CD4-positive, alpha-beta T cell (primary cell): Measurements from ENCODE around the gene PRDM16. TPM values are rescaled to one million over a fixed set of nuclear protein-coding genes. Genes with fewer than 3 reads are reported as not detected.
A peak's percentile ranks its signal among the peaks of the same experiment; 100 is the strongest.

Experiments used
- ATAC-seq: fragments of 200-7000 bp; cut with Tn5 transposase; one replicate; pipeline ENCODE4 v1.10.0; 2022; ENCODE audit warnings: mild to moderate bottlenecking; ENCODE audit not compliant: poor library complexity
- CTCF ChIA-PET: fragments of 350-600 bp; sonication (Branson Sonifier 250); formaldehyde crosslinking; loops from one replicate; lab custom pipeline; 2021; ENCODE audit warnings: antibody characterized with exemption, inconsistent platforms; lab: Charles Lee
- POLR2A ChIA-PET: fragments of 350-600 bp; sonication (Branson Sonifier 250); formaldehyde crosslinking; loops from one replicate; lab custom pipeline; 2021; ENCODE audit warnings: antibody characterized with exemption, inconsistent platforms; lab: Charles Lee
- DNase-seq, 14 experiments: peaks; one replicate each; pipeline ENCODE4 v3.0.0-alpha.2; 2013 to 2020; ENCODE audit warnings: mixed read lengths in 2 of 14
- H3K27ac ChIP-seq, 2 donors: one replicate each; pipeline versions ENCODE4 v1.5.1 to v1.7.0; 2013; ENCODE audit warnings: low read length in 2 of 2, low read depth in 1 of 2, mild to moderate bottlenecking in 1 of 2
- H3K27me3 ChIP-seq, 2 experiments: 1 replicate in 1 of 2; 2 replicates in 1 of 2; pipeline versions ENCODE4 v1.6.1 to v1.7.0; 2013; ENCODE audit warnings: low read length in 2 of 2, control low read depth in 1 of 2, mild to moderate bottlenecking in 1 of 2, moderate library complexity in 1 of 2; ENCODE audit not compliant: insufficient read depth in 2 of 2, control insufficient read depth in 1 of 2
- H3K36me3 ChIP-seq: one replicate; pipeline ENCODE4 v1.6.1; 2013; ENCODE audit warnings: low read length, control low read depth; ENCODE audit not compliant: insufficient read depth
- H3K4me1 ChIP-seq: one replicate; pipeline ENCODE4 v1.6.1; 2013; ENCODE audit warnings: low read length, control low read depth; ENCODE audit not compliant: insufficient read depth
- H3K4me3 ChIP-seq: one replicate; pipeline ENCODE4 v1.5.1; 2013; ENCODE audit warnings: mild to moderate bottlenecking, low read length, moderate library complexity
- H3K9me3 ChIP-seq, 2 experiments: 1 replicate in 1 of 2; 2 replicates in 1 of 2; pipeline versions ENCODE4 v1.6.1 to v1.7.0; 2013; ENCODE audit warnings: low read length in 2 of 2, mild to moderate bottlenecking in 2 of 2, control low read depth in 1 of 2, moderate library complexity in 1 of 2; ENCODE audit not compliant: control insufficient read depth in 1 of 2, insufficient read depth in 1 of 2
- H3K27ac Mint-ChIP-seq: one replicate; pipeline ENCODE4 v1.8.0; 2020; ENCODE audit warnings: mixed read lengths
- H3K27me3 Mint-ChIP-seq: one replicate; pipeline ENCODE4 v1.8.0; 2021; ENCODE audit warnings: mixed read lengths
- H3K36me3 Mint-ChIP-seq: one replicate; pipeline ENCODE4 v1.8.0; 2021; ENCODE audit warnings: low read depth, mixed read lengths
- H3K4me1 Mint-ChIP-seq: one replicate; pipeline ENCODE4 v1.8.0; 2021; ENCODE audit warnings: low read depth, mixed read lengths
- H3K4me3 Mint-ChIP-seq: one replicate; pipeline ENCODE4 v1.8.0; 2020; ENCODE audit warnings: mild to moderate bottlenecking, mixed read lengths
- H3K9me3 Mint-ChIP-seq: one replicate; pipeline ENCODE4 v1.8.0; 2020; ENCODE audit warnings: mixed read lengths
- CTCF ChIP-seq: fragments of 200-600 bp; IDR thresholded peaks from one replicate; pipeline ENCODE4 v1.8.0; 2022; ENCODE audit warnings: antibody characterized with exemption, mild to moderate bottlenecking
- intact Hi-C, 2 experiments: fragments of 100-400 bp; cut with DNase I in 1 of 2; cut with micrococcal nuclease in 1 of 2; formaldehyde crosslinking; loops; one replicate each; pipeline versions ENCODE4 v1.15.1 to v1.9.0; 2023 to 2025; cut with DNase I, micrococcal nuclease
- total RNA-seq, 174 experiments: library from RNA in 2 of 174; stranded (reverse) in 2 of 174; gene quantifications; one replicate each; pipeline ENCODE4 v1.2.3 and lab custom pipeline; 2021 to 2026

The PRDM16 gene
- total RNA-seq, 2 experiments from 2014 or later: not detected

- H3K27ac Mint-ChIP-seq: no peak overlapping the region
- no peaks in the 10 kb centered on the region for H3K36me3 Mint-ChIP-seq
- POLR2A ChIA-PET: no interaction called here
Observed at GRCh38 chr1:3065396-3065795, 3.6 kb upstream of the PRDM16 start.

GRCh38 chr1:3065797-3066196 is 3.2 kb upstream of the PRDM16 start:
- TF ChIP-seq CTCF: no peak
- Histone ChIP-seq H3K4me1 (peaks cover 10% of the 10 kb centered on the region), H3K9me3 (peaks cover 0 to 12% of the 10 kb centered on the region in 2 experiments), H3K27me3 (peaks cover 17 to 32% of the 10 kb centered on the region in 2 experiments), H3K4me3 (no peak overlapping the region), H3K27ac (no peak overlapping the region), H3K36me3 (no peaks in the 10 kb centered on the region)
- no peak for ATAC-seq
- no peaks in the 10 kb centered on the region for H3K4me1 Mint-ChIP-seq
- H3K27me3 Mint-ChIP-seq: peaks cover 15% of the 10 kb centered on the region
- H3K27ac Mint-ChIP-seq: no peak overlapping the region
- no peaks in the 10 kb centered on the region for H3K36me3 Mint-ChIP-seq
- peak overlapping the region; percentile 38 for H3K4me3 Mint-ChIP-seq
- DNase-seq: no peak
- POLR2A ChIA-PET: no interaction called here
- CTCF ChIA-PET: no interaction called here
- no peaks in the 10 kb centered on the region for H3K9me3 Mint-ChIP-seq
- intact Hi-C loops: no loop called here

More at GRCh38 chr1:3065396-3065795, 3.6 kb upstream of the PRDM16 start:
- peaks cover 0 to 12% of the 10 kb centered on the region in 2 experiments for H3K9me3 ChIP-seq
- intact Hi-C loops: no loop called here
- no peak for DNase-seq
- no peak overlapping the region for H3K27ac ChIP-seq
- CTCF ChIA-PET: no interaction called here
- peaks cover 10% of the 10 kb centered on the region for H3K4me1 ChIP-seq
- H3K4me1 Mint-ChIP-seq: no peaks in the 10 kb centered on the region
- peaks cover 15% of the 10 kb centered on the region for H3K27me3 Mint-ChIP-seq
- peaks cover 17 to 31% of the 10 kb centered on the region in 2 experiments for H3K27me3 ChIP-seq
- H3K9me3 Mint-ChIP-seq: no peaks in the 10 kb centered on the region
- H3K36me3 ChIP-seq: no peaks in the 10 kb centered on the region
- no peak overlapping the region for H3K4me3 Mint-ChIP-seq
- no peak for TF ChIP-seq CTCF
- H3K4me3 ChIP-seq: no peak overlapping the region
- ATAC-seq: no peak

GRCh38 chr1:3066250-3066711 is 2.7 kb upstream of the PRDM16 start:
- Mint-ChIP-seq H3K27me3 (peaks cover 15% of the 10 kb centered on the region), H3K4me3 (peak overlapping the region; percentile 38), H3K27ac (no peak overlapping the region), H3K4me1 (no peaks in the 10 kb centered on the region), H3K9me3 (no peaks in the 10 kb centered on the region), H3K36me3 (no peaks in the 10 kb centered on the region)
- CTCF ChIA-PET: no interaction called here
- no peak for ATAC-seq
- H3K27ac ChIP-seq: no peak overlapping the region
- DNase-seq: no peak
- no peaks in the 10 kb centered on the region for H3K36me3 ChIP-seq
- TF ChIP-seq CTCF: no peak
- POLR2A ChIA-PET: no interaction called here
- intact Hi-C loops: no loop called here
- H3K9me3 ChIP-seq: peaks cover 0 to 14% of the 10 kb centered on the region in 2 experiments
- peaks cover 13% of the 10 kb centered on the region for H3K4me1 ChIP-seq
- H3K4me3 ChIP-seq: no peak overlapping the region
- H3K27me3 ChIP-seq: peaks cover 22 to 37% of the 10 kb centered on the region in 2 experiments
